Measurements from ENCODE around the gene NCL. TPM values are rescaled to one million over a fixed set of nuclear protein-coding genes. Genes with fewer than 3 reads are reported as not detected.

Gene NCL
- polyA plus RNA-seq, 1 donor from 2014 or later, result 101 TPM

GRCh38 chr2:231494669-231495068 is 30.4 kb upstream of the NCL start:
- H3K36me3 ChIP-seq (ENCODE audit: insufficient read depth, low read length), result no peaks in the 10 kb centered on the region
- no peaks in the 10 kb centered on the region for H3K9me2 ChIP-seq (ENCODE audit: insufficient read depth, low read length)
- no peak overlapping the region for H3K9ac ChIP-seq (ENCODE audit: low read length)
- no peak overlapping the region for H3K27ac ChIP-seq (ENCODE audit: low read length)
- TF ChIP-seq SMC3 (conservative IDR thresholded peaks at IDR 0.05; ENCODE audit: poor library complexity) (no peak), EP300 (conservative IDR thresholded peaks at IDR 0.05; ENCODE audit: poor library complexity, severe bottlenecking) (no peak), REST (IDR thresholded peaks at IDR 0.05; ENCODE audit: borderline replicate concordance) (no peak), TAF1 (IDR thresholded peaks at IDR 0.05; ENCODE audit: low read depth) (no peak), CTCF (IDR thresholded peaks at IDR 0.05; ENCODE audit: poor library complexity, severe bottlenecking) (no peak), POLR2AphosphoS5 (IDR thresholded peaks at IDR 0.05) (no peak), EZH2 (IDR thresholded peaks at IDR 0.05; ENCODE audit: borderline replicate concordance, insufficient read depth, low read length, poor library complexity, severe bottlenecking) (no peak)
- no peaks in the 10 kb centered on the region for H3F3A ChIP-seq (ENCODE audit: insufficient read depth, low read length, poor library complexity, severe bottlenecking)
- H3K9me3 ChIP-seq (ENCODE audit: low read length), result no peaks in the 10 kb centered on the region
- H3K4me3 ChIP-seq (ENCODE audit: low read length), result no peak overlapping the region
- no peak overlapping the region for H3K4me2 ChIP-seq (ENCODE audit: low read length)
- no peaks in the 10 kb centered on the region for H4K20me1 ChIP-seq (ENCODE audit: insufficient read depth)
- no peak overlapping the region for H2AFZ ChIP-seq (ENCODE audit: low read depth, low read length)
- H3K27me3 ChIP-seq (ENCODE audit: insufficient read depth, low read depth, low read length), result no peaks in the 10 kb centered on the region
- no peaks in the 10 kb centered on the region for H3K79me2 ChIP-seq (replicated peaks; ENCODE audit: insufficient read depth, low read length)

- no peaks in the 10 kb centered on the region for H3K79me2 ChIP-seq (replicated peaks; ENCODE audit: insufficient read depth, low read length)
- no peaks in the 10 kb centered on the region for H3K9me3 ChIP-seq (ENCODE audit: low read length)
- no peaks in the 10 kb centered on the region for H3F3A ChIP-seq (ENCODE audit: insufficient read depth, low read length, poor library complexity, severe bottlenecking)
- H3K4me3 ChIP-seq (ENCODE audit: low read length), result no peak overlapping the region
- TF ChIP-seq POLR2AphosphoS5 (IDR thresholded peaks at IDR 0.05), result no peak
- TF ChIP-seq MXI1 (conservative IDR thresholded peaks at IDR 0.05; ENCODE audit: poor library complexity, severe bottlenecking), result no peak
- TF ChIP-seq RAD21 (conservative IDR thresholded peaks at IDR 0.05), result no peak
- no peak for TF ChIP-seq SMC3 (conservative IDR thresholded peaks at IDR 0.05; ENCODE audit: poor library complexity)
- TF ChIP-seq TAF1 (IDR thresholded peaks at IDR 0.05; ENCODE audit: low read depth), result no peak
- no peak for TF ChIP-seq CTCF (IDR thresholded peaks at IDR 0.05; ENCODE audit: poor library complexity, severe bottlenecking)
- TF ChIP-seq REST (IDR thresholded peaks at IDR 0.05; ENCODE audit: borderline replicate concordance), result no peak
- no peak for TF ChIP-seq EZH2 (IDR thresholded peaks at IDR 0.05; ENCODE audit: borderline replicate concordance, insufficient read depth, low read length, poor library complexity, severe bottlenecking)
- TF ChIP-seq EP300 (conservative IDR thresholded peaks at IDR 0.05; ENCODE audit: poor library complexity, severe bottlenecking), result no peak
- H3K4me2 ChIP-seq (ENCODE audit: low read length), result no peak overlapping the region
- no peaks in the 10 kb centered on the region for H4K20me1 ChIP-seq (ENCODE audit: insufficient read depth)
- H3K9ac ChIP-seq (ENCODE audit: low read length), result no peak overlapping the region
- H3K27ac ChIP-seq (ENCODE audit: low read length), result no peak overlapping the region
- H3K36me3 ChIP-seq (ENCODE audit: insufficient read depth, low read length), result no peaks in the 10 kb centered on the region
- no peaks in the 10 kb centered on the region for H3K9me2 ChIP-seq (ENCODE audit: insufficient read depth, low read length)
- no peak overlapping the region for H2AFZ ChIP-seq (ENCODE audit: low read depth, low read length)
- no peaks in the 10 kb centered on the region for H3K27me3 ChIP-seq (ENCODE audit: insufficient read depth, low read depth, low read length)
These were observed 26.5 kb upstream of the NCL start for GRCh38 chr2:231490801-231491200.

Data from neural cell (in vitro differentiated cells).